ENCODE measurements around the gene NUP210. TPM values are rescaled to one million over a fixed set of nuclear protein-coding genes. Genes with fewer than 3 reads are reported as not detected.

Gene NUP210
- total and polyA plus RNA-seq, 2 experiments from 2014 or later, result 6.7 to 8.4 TPM

DNA sequence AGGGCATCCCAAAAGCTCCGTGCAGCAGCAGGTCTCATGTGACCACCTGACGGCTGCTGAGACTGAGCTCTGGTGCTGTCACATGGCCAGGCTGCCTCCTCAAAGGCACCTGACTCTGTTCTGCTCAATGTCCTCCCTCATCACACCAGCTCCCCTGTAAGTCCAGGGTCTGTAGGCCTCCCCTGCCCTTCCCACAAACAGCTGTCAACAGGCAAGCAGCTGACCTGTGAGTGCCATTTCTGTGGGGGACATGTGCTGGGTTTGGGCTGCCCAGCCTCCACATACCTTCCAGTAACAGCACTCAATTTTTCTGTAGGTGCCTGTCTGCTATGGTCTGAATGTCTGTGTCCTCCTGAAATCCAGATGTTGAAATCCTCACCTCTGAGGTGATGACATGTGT, 11.2 kb downstream of the NUP210 start:
- no peaks in the 10 kb centered on the region for H3K36me3 ChIP-seq (replicated peaks; ENCODE audit: insufficient read depth, low read depth)
- no peaks in the 10 kb centered on the region for H3K4me1 ChIP-seq (ENCODE audit: insufficient read depth)
- no peak overlapping the region for H2AFZ ChIP-seq
- no peak overlapping the region for H3K4me3 ChIP-seq
- no peaks in the 10 kb centered on the region for H3K79me2 ChIP-seq
- H4K20me1 ChIP-seq (ENCODE audit: insufficient read depth, poor library complexity, severe bottlenecking), result no peaks in the 10 kb centered on the region
- H3K4me2 ChIP-seq, result no peak overlapping the region
- WGBS (ENCODE audit: low lambda C conversion rate, missing lambda C conversion rate), result 92% methylated on average over 2 of the region's 2 CpGs
- no peaks in the 10 kb centered on the region for H3K9me2 ChIP-seq (replicated peaks; ENCODE audit: insufficient read depth)
- DNase-seq (ENCODE audit: low spot score), result no peak
- no peaks in the 10 kb centered on the region for H3K27me3 ChIP-seq
- H3K9me3 ChIP-seq (ENCODE audit: low read depth), result no peaks in the 10 kb centered on the region
- TF ChIP-seq EZH2 (IDR thresholded peaks at IDR 0.05; ENCODE audit: borderline replicate concordance), result no peak
- TF ChIP-seq, protein P1, sequence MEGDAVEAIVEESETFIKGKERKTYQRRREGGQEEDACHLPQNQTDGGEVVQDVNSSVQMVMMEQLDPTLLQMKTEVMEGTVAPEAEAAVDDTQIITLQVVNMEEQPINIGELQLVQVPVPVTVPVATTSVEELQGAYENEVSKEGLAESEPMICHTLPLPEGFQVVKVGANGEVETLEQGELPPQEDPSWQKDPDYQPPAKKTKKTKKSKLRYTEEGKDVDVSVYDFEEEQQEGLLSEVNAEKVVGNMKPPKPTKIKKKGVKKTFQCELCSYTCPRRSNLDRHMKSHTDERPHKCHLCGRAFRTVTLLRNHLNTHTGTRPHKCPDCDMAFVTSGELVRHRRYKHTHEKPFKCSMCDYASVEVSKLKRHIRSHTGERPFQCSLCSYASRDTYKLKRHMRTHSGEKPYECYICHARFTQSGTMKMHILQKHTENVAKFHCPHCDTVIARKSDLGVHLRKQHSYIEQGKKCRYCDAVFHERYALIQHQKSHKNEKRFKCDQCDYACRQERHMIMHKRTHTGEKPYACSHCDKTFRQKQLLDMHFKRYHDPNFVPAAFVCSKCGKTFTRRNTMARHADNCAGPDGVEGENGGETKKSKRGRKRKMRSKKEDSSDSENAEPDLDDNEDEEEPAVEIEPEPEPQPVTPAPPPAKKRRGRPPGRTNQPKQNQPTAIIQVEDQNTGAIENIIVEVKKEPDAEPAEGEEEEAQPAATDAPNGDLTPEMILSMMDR (IDR thresholded peaks at IDR 0.05; ENCODE audit: poor library complexity), result no peak
- TF ChIP-seq EZH2phosphoT487 (IDR thresholded peaks at IDR 0.05; ENCODE audit: low read depth, severe bottlenecking, unreplicated experiment), result no peak
- H3K27ac ChIP-seq, result no peak overlapping the region

DNA sequence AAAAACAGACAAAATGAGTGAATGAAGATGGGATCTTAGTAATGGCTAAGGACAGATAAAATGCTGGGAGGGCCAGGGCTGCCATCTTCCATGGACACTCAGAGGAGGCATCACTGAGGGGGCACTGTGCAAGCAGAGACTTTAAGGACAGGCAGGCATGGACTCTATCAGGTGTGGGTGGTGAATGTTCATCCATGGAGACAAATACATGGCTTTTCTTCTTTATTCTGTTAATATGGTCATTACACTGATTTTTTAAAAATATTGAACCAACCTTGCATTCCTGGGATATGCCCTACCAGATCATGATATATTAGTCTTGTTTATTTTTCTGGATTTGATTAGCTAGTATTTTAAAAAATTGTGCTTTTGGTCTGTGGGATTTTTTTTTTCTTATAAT, 12.2 kb downstream of the NUP210 start:
- H3K79me2 ChIP-seq, result no peaks in the 10 kb centered on the region

DNA sequence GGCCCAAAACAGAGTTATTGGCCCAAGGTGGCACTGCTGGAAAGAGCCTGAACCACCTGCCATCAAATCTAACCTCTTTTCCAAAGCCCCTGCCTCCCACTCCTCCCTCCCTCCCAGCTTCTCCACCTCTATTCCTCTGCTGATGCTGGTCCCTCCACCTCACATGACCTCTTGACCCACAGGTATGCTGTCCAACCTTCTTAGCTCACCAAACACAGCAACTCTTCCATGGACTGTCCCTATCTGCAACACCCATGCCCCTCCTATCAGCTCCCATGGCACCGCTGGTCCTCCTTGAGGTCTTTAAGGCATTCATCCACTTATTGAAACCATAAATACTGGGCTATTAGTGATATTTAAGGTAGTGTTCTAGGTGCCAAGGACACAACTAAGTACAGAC, 12.6 kb downstream of the NUP210 start:
- no peaks in the 10 kb centered on the region for H3K27me3 ChIP-seq
- H3K4me2 ChIP-seq, result no peak overlapping the region
- DNase-seq (ENCODE audit: low spot score), result no peak
- 96% methylated on average over 1 of the region's 1 CpG for WGBS (ENCODE audit: low lambda C conversion rate, missing lambda C conversion rate)
- no peaks in the 10 kb centered on the region for H3K4me1 ChIP-seq (ENCODE audit: insufficient read depth)
- TF ChIP-seq, protein P1 (IDR thresholded peaks at IDR 0.05; ENCODE audit: poor library complexity), result no peak
- TF ChIP-seq EZH2 (IDR thresholded peaks at IDR 0.05; ENCODE audit: borderline replicate concordance) (no peak), EZH2phosphoT487 (IDR thresholded peaks at IDR 0.05; ENCODE audit: low read depth, severe bottlenecking, unreplicated experiment) (no peak)
- no peak overlapping the region for H2AFZ ChIP-seq
- no peaks in the 10 kb centered on the region for H3K9me2 ChIP-seq (replicated peaks; ENCODE audit: insufficient read depth)
- H4K20me1 ChIP-seq (ENCODE audit: insufficient read depth, poor library complexity, severe bottlenecking), result no peaks in the 10 kb centered on the region
- H3K36me3 ChIP-seq (replicated peaks; ENCODE audit: insufficient read depth, low read depth), result no peaks in the 10 kb centered on the region
- H3K4me3 ChIP-seq, result no peak overlapping the region
- H3K9me3 ChIP-seq (ENCODE audit: low read depth), result no peaks in the 10 kb centered on the region
- no peaks in the 10 kb centered on the region for H3K79me2 ChIP-seq
- H3K27ac ChIP-seq, result no peak overlapping the region

More for the DNA sequence above, 12.2 kb downstream of the NUP210 start:
- Histone ChIP-seq H3K4me3 (no peak overlapping the region), H3K9me3 (ENCODE audit: low read depth) (no peaks in the 10 kb centered on the region), H3K4me2 (no peak overlapping the region), H3K36me3 (replicated peaks; ENCODE audit: insufficient read depth, low read depth) (no peaks in the 10 kb centered on the region), H3K27me3 (no peaks in the 10 kb centered on the region), H4K20me1 (ENCODE audit: insufficient read depth, poor library complexity, severe bottlenecking) (no peaks in the 10 kb centered on the region), H3K4me1 (ENCODE audit: insufficient read depth) (no peaks in the 10 kb centered on the region), H3K9me2 (replicated peaks; ENCODE audit: insufficient read depth) (no peaks in the 10 kb centered on the region), H2AFZ (no peak overlapping the region), H3K27ac (no peak overlapping the region)
- TF ChIP-seq, protein P1 (IDR thresholded peaks at IDR 0.05; ENCODE audit: poor library complexity), result no peak
- TF ChIP-seq EZH2 (IDR thresholded peaks at IDR 0.05; ENCODE audit: borderline replicate concordance) (no peak), EZH2phosphoT487 (IDR thresholded peaks at IDR 0.05; ENCODE audit: low read depth, severe bottlenecking, unreplicated experiment) (no peak)
- DNase-seq (ENCODE audit: low spot score), result no peak

DNA sequence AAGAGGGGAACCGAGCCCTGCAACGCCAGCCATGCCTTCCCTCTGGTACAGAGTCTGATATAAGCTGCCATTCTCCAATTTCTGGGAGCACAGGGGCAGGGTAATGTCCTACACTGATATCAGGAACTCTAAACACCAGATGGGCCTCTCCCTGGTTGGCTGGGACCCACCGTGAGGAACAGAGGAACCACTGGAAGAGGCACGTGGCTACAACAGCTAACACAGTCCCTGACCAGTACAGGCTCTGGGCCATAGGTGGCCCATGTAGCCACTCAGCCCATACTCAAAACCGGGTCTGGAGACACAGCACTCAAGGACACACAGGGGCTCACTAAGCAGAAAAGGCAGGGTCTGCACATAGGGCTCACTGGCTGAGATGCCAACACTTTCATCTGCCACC, 13.9 kb downstream of the NUP210 start:
- TF ChIP-seq EZH2phosphoT487 (IDR thresholded peaks at IDR 0.05; ENCODE audit: low read depth, severe bottlenecking, unreplicated experiment) (no peak), EZH2 (IDR thresholded peaks at IDR 0.05; ENCODE audit: borderline replicate concordance) (no peak)
- TF ChIP-seq, protein P1 (IDR thresholded peaks at IDR 0.05; ENCODE audit: poor library complexity), result no peak

More for the DNA sequence above, 13.9 kb downstream of the NUP210 start:
- H3K79me2 ChIP-seq, result no peaks in the 10 kb centered on the region
- no peak overlapping the region for H3K4me2 ChIP-seq
- 77% methylated on average over 5 of the region's 5 CpGs for WGBS (ENCODE audit: low lambda C conversion rate, missing lambda C conversion rate)
- no peaks in the 10 kb centered on the region for H3K27me3 ChIP-seq
- no peaks in the 10 kb centered on the region for H3K4me1 ChIP-seq (ENCODE audit: insufficient read depth)
- H3K36me3 ChIP-seq (replicated peaks; ENCODE audit: insufficient read depth, low read depth), result no peaks in the 10 kb centered on the region
- H3K27ac ChIP-seq, result no peak overlapping the region
- no peak overlapping the region for H2AFZ ChIP-seq
- no peaks in the 10 kb centered on the region for H3K9me3 ChIP-seq (ENCODE audit: low read depth)
- H4K20me1 ChIP-seq (ENCODE audit: insufficient read depth, poor library complexity, severe bottlenecking), result no peaks in the 10 kb centered on the region
- H3K4me3 ChIP-seq, result no peak overlapping the region
- H3K9me2 ChIP-seq (replicated peaks; ENCODE audit: insufficient read depth), result no peaks in the 10 kb centered on the region
- DNase-seq (ENCODE audit: low spot score), result no peak
